ENCODE data around the gene NADSYN1. TPM values are rescaled to one million over a fixed set of nuclear protein-coding genes. Genes with fewer than 3 reads are reported as not detected.

The NADSYN1 gene
- total RNA-seq, 1 donor from 2014 or later, result 55.4 TPM

GRCh38 chr11:71490731-71491390 is 37.9 kb downstream of the NADSYN1 start:
- no peaks in the 10 kb centered on the region for H3K9me3 Mint-ChIP-seq (ENCODE audit: unreplicated experiment)
- no peak overlapping the region for H3K27ac Mint-ChIP-seq (ENCODE audit: unreplicated experiment)
- peak; percentile 80 for DNase-seq (ENCODE audit: extremely low spot score, unreplicated experiment)
- no peak for TF ChIP-seq CTCF (IDR thresholded peaks at IDR 0.05)
- H3K36me3 Mint-ChIP-seq (ENCODE audit: unreplicated experiment), result peaks cover 51% of the 10 kb centered on the region
- H3K27me3 Mint-ChIP-seq (ENCODE audit: unreplicated experiment), result no peaks in the 10 kb centered on the region
- H3K4me3 Mint-ChIP-seq (ENCODE audit: unreplicated experiment), result no peak overlapping the region
- peaks cover 21% of the 10 kb centered on the region for H3K4me1 Mint-ChIP-seq (ENCODE audit: unreplicated experiment)

- H3K4me3 Mint-ChIP-seq (ENCODE audit: unreplicated experiment), result no peak overlapping the region
- peak; percentile 80 for DNase-seq (ENCODE audit: extremely low spot score, unreplicated experiment)
- H3K4me1 Mint-ChIP-seq (ENCODE audit: unreplicated experiment), result peaks cover 20% of the 10 kb centered on the region
Observed at GRCh38 chr11:71491531-71491930, 38.5 kb downstream of the NADSYN1 start.

GRCh38 chr11:71491940-71492339 is 38.9 kb downstream of the NADSYN1 start:
- no peak for TF ChIP-seq CTCF (IDR thresholded peaks at IDR 0.05)
- Mint-ChIP-seq H3K27ac (ENCODE audit: unreplicated experiment) (no peak overlapping the region), H3K27me3 (ENCODE audit: unreplicated experiment) (no peaks in the 10 kb centered on the region), H3K4me1 (ENCODE audit: unreplicated experiment) (peaks cover 20% of the 10 kb centered on the region), H3K4me3 (ENCODE audit: unreplicated experiment) (no peak overlapping the region), H3K9me3 (ENCODE audit: unreplicated experiment) (no peaks in the 10 kb centered on the region), H3K36me3 (ENCODE audit: unreplicated experiment) (peaks cover 50% of the 10 kb centered on the region)
- DNase-seq (ENCODE audit: extremely low spot score, unreplicated experiment), result peak; percentile 57

More at GRCh38 chr11:71491531-71491930, 38.5 kb downstream of the NADSYN1 start:
- H3K36me3 Mint-ChIP-seq (ENCODE audit: unreplicated experiment), result peaks cover 47% of the 10 kb centered on the region
- no peaks in the 10 kb centered on the region for H3K27me3 Mint-ChIP-seq (ENCODE audit: unreplicated experiment)
- no peaks in the 10 kb centered on the region for H3K9me3 Mint-ChIP-seq (ENCODE audit: unreplicated experiment)
- no peak for TF ChIP-seq CTCF (IDR thresholded peaks at IDR 0.05)
- no peak overlapping the region for H3K27ac Mint-ChIP-seq (ENCODE audit: unreplicated experiment)

- Mint-ChIP-seq H3K27ac (ENCODE audit: unreplicated experiment) (no peak overlapping the region), H3K4me3 (ENCODE audit: unreplicated experiment) (no peak overlapping the region), H3K36me3 (ENCODE audit: unreplicated experiment) (peaks cover 69% of the 10 kb centered on the region), H3K9me3 (ENCODE audit: unreplicated experiment) (no peaks in the 10 kb centered on the region), H3K27me3 (ENCODE audit: unreplicated experiment) (no peaks in the 10 kb centered on the region), H3K4me1 (ENCODE audit: unreplicated experiment) (peaks cover 6% of the 10 kb centered on the region)
- no peak for TF ChIP-seq CTCF (IDR thresholded peaks at IDR 0.05)
- DNase-seq (ENCODE audit: extremely low spot score, unreplicated experiment), result peak; percentile 51
Observed at GRCh38 chr11:71495286-71496230, 42.6 kb downstream of the NADSYN1 start.

- peaks cover 9% of the 10 kb centered on the region for H3K4me1 Mint-ChIP-seq (ENCODE audit: unreplicated experiment)
- H3K4me3 Mint-ChIP-seq (ENCODE audit: unreplicated experiment), result no peak overlapping the region
Observed at GRCh38 chr11:71496421-71496820, 43.4 kb downstream of the NADSYN1 start.

More at GRCh38 chr11:71496421-71496820, 43.4 kb downstream of the NADSYN1 start:
- Mint-ChIP-seq H3K27ac (ENCODE audit: unreplicated experiment) (no peak overlapping the region), H3K27me3 (ENCODE audit: unreplicated experiment) (no peaks in the 10 kb centered on the region), H3K36me3 (ENCODE audit: unreplicated experiment) (peaks cover 69% of the 10 kb centered on the region), H3K9me3 (ENCODE audit: unreplicated experiment) (no peaks in the 10 kb centered on the region)
- peak; percentile 73 for DNase-seq (ENCODE audit: extremely low spot score, unreplicated experiment)
- no peak for TF ChIP-seq CTCF (IDR thresholded peaks at IDR 0.05)

Measured in osteocyte (in vitro differentiated cells).